Fibroblast of the aortic adventitia (primary cell): ENCODE measurements around the gene ZIC5. TPM values are rescaled to one million over a fixed set of nuclear protein-coding genes. Genes with fewer than 3 reads are reported as not detected.

ENCODE experiments used
- DNase-seq: peaks from one replicate; pipeline ENCODE4 v3.0.0-alpha.2; 2010; ENCODE audit warnings: low read depth
- H3K4me3 ChIP-seq: 2 replicates; pipeline ENCODE4 v1.5.1; 2011; ENCODE audit warnings: low read depth, mild to moderate bottlenecking, control low read depth, low read length, moderate library complexity
- total RNA-seq: library from RNA; depleted of rRNA; stranded (reverse); fragments of >200 nt; gene quantifications from 2 replicates; pipeline ENCODE4 v1.2.3, GENCODE V29; 2012; ENCODE audit warnings: low replicate concordance
- TF ChIP-seq, protein P1 (sequence below): IDR thresholded peaks from 2 replicates; pipeline ENCODE4 v1.5.1; 2011; ENCODE audit warnings: mild to moderate bottlenecking, low read length, control low read depth, inconsistent platforms; ENCODE audit not compliant: insufficient read depth

The ZIC5 gene
- total RNA-seq, 1 donor, result not detected

DNA sequence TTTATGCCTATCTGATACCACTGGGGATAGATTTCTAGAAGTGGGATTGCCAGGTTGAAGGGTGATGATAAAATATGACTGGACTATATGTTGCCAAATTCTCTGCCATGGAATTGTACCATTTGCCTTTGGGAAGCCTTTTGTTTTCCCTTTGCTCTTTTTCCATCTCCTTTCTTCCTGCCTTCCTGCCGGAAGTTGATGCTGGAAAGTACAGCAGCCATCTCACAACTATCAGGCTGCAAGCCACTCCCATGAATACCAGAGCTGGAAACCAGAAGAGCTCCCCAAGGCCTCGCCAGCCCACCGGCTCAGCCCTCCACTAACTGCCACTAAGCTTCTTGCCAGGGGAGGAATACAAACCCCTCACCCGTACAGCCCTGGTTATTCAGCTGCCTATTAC is 29.7 kb downstream of the ZIC5 start:
- no peak overlapping the region for H3K4me3 ChIP-seq
- no peak for DNase-seq
- TF ChIP-seq, protein P1, sequence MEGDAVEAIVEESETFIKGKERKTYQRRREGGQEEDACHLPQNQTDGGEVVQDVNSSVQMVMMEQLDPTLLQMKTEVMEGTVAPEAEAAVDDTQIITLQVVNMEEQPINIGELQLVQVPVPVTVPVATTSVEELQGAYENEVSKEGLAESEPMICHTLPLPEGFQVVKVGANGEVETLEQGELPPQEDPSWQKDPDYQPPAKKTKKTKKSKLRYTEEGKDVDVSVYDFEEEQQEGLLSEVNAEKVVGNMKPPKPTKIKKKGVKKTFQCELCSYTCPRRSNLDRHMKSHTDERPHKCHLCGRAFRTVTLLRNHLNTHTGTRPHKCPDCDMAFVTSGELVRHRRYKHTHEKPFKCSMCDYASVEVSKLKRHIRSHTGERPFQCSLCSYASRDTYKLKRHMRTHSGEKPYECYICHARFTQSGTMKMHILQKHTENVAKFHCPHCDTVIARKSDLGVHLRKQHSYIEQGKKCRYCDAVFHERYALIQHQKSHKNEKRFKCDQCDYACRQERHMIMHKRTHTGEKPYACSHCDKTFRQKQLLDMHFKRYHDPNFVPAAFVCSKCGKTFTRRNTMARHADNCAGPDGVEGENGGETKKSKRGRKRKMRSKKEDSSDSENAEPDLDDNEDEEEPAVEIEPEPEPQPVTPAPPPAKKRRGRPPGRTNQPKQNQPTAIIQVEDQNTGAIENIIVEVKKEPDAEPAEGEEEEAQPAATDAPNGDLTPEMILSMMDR, result no peak

DNA sequence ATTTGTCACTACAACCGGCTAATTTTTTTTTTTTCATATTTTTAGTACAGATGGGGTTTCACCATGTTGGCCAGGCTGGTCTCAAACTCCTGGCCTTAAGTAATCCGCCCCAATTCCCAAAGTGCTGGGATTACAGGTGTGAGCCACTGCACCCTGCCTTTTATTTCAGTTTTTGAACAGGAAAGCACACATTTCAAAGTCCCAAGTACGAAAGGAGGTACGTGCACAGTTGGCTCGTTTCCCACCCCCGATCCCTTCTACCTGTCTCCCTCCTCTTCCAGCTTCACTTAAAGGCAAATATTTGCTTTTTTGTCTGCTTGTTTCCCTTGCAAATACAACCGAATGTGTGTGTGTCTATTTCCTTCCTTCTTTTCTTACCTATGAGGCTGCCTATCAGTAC is 30.5 kb downstream of the ZIC5 start:
- TF ChIP-seq, protein P1, result no peak
- H3K4me3 ChIP-seq, result no peak overlapping the region
- no peak for DNase-seq

DNA sequence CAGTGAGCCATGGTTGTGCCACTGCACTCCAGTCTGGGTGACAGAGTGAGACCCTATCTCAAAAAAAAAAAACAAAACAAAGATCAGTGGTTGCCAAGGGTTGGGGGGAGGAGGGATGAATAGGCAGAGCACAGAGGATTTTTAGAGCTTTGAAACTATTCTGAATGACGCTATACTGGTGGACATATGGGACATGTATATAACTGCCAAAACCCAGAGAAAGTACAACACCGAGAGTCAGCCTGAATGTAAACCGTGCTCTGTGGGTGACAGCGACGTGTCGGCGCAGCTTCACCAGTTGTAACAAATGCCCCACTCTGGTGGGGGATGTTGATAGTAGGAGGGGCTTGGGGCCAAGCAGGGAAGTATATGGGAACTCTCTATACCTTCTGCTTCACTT is 32.9 kb downstream of the ZIC5 start:
- H3K4me3 ChIP-seq, result no peak overlapping the region
- DNase-seq, result no peak
- TF ChIP-seq, protein P1, result no peak

DNA sequence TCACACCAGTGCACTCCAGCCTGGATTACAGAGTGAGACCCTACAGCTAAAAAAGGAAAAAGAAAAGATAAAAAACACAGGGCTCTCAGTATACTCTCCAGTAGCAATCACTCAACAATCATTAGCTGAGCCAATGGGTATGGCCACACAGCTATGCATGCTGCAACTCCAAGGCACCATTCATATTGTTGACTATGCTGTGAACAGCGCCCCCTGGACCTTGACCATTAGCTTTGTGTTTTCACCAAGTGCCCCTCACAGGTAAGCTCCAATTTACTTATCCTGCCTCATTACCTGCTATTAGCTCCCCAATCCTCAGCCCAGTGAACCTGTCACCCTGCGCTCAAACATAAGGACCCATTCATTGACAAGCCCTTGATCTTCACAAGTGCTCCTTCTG is 35.8 kb downstream of the ZIC5 start:
- no peak overlapping the region for H3K4me3 ChIP-seq
- DNase-seq, result no peak
- TF ChIP-seq, protein P1, result no peak

DNA sequence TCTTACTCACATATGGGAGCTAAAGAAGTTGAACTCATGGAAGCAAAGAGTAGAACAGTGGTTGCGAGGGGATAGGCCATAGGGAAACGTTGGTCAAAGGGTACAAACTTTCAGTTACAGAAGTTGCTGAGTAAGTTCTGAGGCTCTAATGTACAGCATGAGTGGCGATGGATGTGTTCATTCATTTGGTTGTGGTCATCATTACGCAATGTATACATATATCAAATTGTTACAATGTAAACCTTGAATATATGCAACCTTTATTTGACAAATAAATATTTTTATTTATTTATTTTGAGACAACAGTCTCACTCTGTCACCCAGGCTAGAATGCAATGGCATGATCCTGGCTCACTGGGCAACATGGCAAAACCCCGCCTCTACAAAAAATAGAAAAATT is 38.7 kb downstream of the ZIC5 start:
- TF ChIP-seq, protein P1, result no peak
- DNase-seq, result no peak
- H3K4me3 ChIP-seq, result no peak overlapping the region

DNA sequence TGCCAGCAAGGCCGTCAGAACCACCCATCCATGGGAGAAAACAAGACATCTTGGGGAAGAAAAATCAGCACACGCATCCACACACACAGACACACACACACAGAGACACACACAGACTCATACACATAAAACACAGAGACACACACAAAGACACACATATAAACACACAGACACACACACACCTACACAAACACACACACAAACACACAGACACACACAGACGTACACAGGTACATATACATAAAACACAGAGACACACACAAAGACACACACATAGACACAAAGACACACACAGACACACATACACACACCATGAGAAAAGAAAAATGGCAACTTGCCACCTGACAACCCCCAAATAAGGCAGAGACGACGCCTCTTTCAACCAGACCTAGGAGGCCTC is 40.6 kb downstream of the ZIC5 start:
- DNase-seq, result no peak
- H3K4me3 ChIP-seq, result no peak overlapping the region
- TF ChIP-seq, protein P1, result no peak

DNA sequence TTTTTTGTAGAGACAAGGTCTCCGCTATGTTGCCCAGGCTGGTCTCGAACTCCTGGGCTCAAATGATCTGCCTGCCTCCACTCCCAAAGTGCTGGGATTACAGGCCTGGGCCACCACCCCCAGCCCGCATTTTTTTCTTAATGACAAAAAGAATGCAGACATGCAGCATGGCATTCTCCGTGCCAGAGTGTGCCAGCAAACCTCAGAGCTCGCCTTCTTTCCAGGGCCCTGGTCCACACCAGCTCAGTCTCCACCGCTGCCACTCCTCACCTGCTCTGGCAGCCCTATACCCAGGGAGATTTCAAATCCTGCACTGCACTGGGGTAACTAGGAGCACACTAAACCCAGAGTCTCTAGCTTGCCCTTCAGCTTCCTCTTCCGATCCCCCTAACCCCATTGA is 41.7 kb downstream of the ZIC5 start:
- no peak for DNase-seq
- TF ChIP-seq, protein P1, result no peak
- H3K4me3 ChIP-seq, result no peak overlapping the region
